B cell (primary cell): Measurements from ENCODE around the gene FAXDC2. TPM values are rescaled to one million over a fixed set of nuclear protein-coding genes. Genes with fewer than 3 reads are reported as not detected.

Experiments used
- ATAC-seq: fragments of 200-7000 bp; cut with Tn5 transposase; one replicate; pipeline ENCODE4 v1.10.0; 2021; ENCODE audit warnings: low read depth, mild to moderate bottlenecking, moderate number of reproducible peaks, moderate library complexity
- CTCF ChIA-PET: fragments of 350-600 bp; sonication (Branson Sonifier 250); formaldehyde crosslinking; loops from one replicate; lab custom pipeline; 2021; ENCODE audit warnings: antibody characterized with exemption, inconsistent platforms; lab: Charles Lee
- POLR2A ChIA-PET: fragments of 350-600 bp; sonication (Branson Sonifier 250); formaldehyde crosslinking; loops from one replicate; lab custom pipeline; 2021; ENCODE audit warnings: antibody characterized with exemption; lab: Charles Lee
- DNase-seq: peaks from one replicate; pipeline ENCODE4 v3.0.0; 2013
- H2AFZ ChIP-seq: 2 replicates; pipeline ENCODE4 v1.6.1; 2012; ENCODE audit warnings: mild to moderate bottlenecking, low read depth, low read length; ENCODE audit not compliant: insufficient read depth, poor library complexity, severe bottlenecking
- H3K27ac ChIP-seq, 2 donors: 1 replicate in 1 of 2; 2 replicates in 1 of 2; pipeline ENCODE4 v1.5.1; 2012 to 2013; ENCODE audit warnings: low read length in 2 of 2, mild to moderate bottlenecking in 2 of 2, moderate library complexity in 1 of 2
- H3K27me3 ChIP-seq, 4 experiments: fragments of 200-600 bp in 1 of 4; sonication (generic) in 1 of 4; replicated peaks in 1 of 4; 1 replicate in 2 of 4; 2 replicates in 2 of 4; pipeline versions ENCODE4 v1.6.1 to v1.7.0; 2013 to 2016; ENCODE audit warnings: low read length in 3 of 4, mild to moderate bottlenecking in 2 of 4, mixed read lengths in 1 of 4, moderate library complexity in 1 of 4; ENCODE audit not compliant: insufficient read depth in 4 of 4, control insufficient read depth in 3 of 4; ENCODE audit errors: control extremely low read depth in 1 of 4
- H3K36me3 ChIP-seq, 2 experiments: replicated peaks in 1 of 2; 1 replicate in 1 of 2; 2 replicates in 1 of 2; pipeline versions ENCODE4 v1.6.1 to v1.7.1; 2013; ENCODE audit warnings: low read length in 1 of 2; ENCODE audit not compliant: insufficient read depth in 2 of 2, control insufficient read depth in 1 of 2; ENCODE audit errors: control extremely low read depth in 1 of 2, extremely low read depth in 1 of 2
- H3K4me1 ChIP-seq, 2 donors: fragments of 200-600 bp in 1 of 2; sonication (generic) in 1 of 2; 1 replicate in 1 of 2; 2 replicates in 1 of 2; pipeline versions ENCODE4 v1.5.1 to v1.6.1; 2013 to 2017; ENCODE audit warnings: low read length in 2 of 2; ENCODE audit not compliant: control insufficient read depth in 2 of 2, insufficient read depth in 2 of 2
- H3K4me2 ChIP-seq: replicated peaks from 2 replicates; pipeline ENCODE3; 2012; ENCODE audit warnings: mild to moderate bottlenecking, low read depth, low read length; ENCODE audit not compliant: poor library complexity, severe bottlenecking
- H3K4me3 ChIP-seq, 5 experiments: fragments of 200-600 bp in 1 of 5; sonication (generic) in 1 of 5; 1 replicate in 3 of 5; 2 replicates in 2 of 5; pipeline versions ENCODE4 v1.5.1 to v1.7.0; 2011 to 2016; ENCODE audit warnings: low read length in 4 of 5, mild to moderate bottlenecking in 4 of 5, low read depth in 2 of 5, control low read depth in 1 of 5, moderate library complexity in 1 of 5; ENCODE audit not compliant: insufficient read depth in 1 of 5; ENCODE audit errors: control extremely low read depth in 1 of 5, extremely low read depth in 1 of 5
- H3K79me2 ChIP-seq: fragments of 200-600 bp; sonication (generic); one replicate; pipeline ENCODE4 v1.6.0; 2016; ENCODE audit warnings: low read length; ENCODE audit not compliant: control insufficient read depth, insufficient read depth
- H3K9ac ChIP-seq: fragments of 200-600 bp; sonication (generic); 2 replicates; pipeline ENCODE4 v1.6.1; 2017; ENCODE audit warnings: mild to moderate bottlenecking, low read length, moderate library complexity
- H3K9me3 ChIP-seq, 3 donors: one replicate each; pipeline versions ENCODE4 v1.6.1 to v1.7.1; 2013; ENCODE audit warnings: low read length in 2 of 3; ENCODE audit not compliant: control insufficient read depth in 2 of 3, insufficient read depth in 1 of 3; ENCODE audit errors: control extremely low read depth in 1 of 3
- H4K20me1 ChIP-seq: 2 replicates; pipeline ENCODE4 v1.6.0; 2012; ENCODE audit warnings: mild to moderate bottlenecking, low read length; ENCODE audit not compliant: insufficient read depth, control insufficient read depth, poor library complexity, severe bottlenecking
- H3K27ac Mint-ChIP-seq: one replicate; pipeline ENCODE4 v1.8.0; 2021; ENCODE audit warnings: mixed read lengths
- H3K27me3 Mint-ChIP-seq: one replicate; pipeline ENCODE4 v1.8.0; 2021; ENCODE audit warnings: mixed read lengths
- H3K4me1 Mint-ChIP-seq: one replicate; pipeline ENCODE4 v1.8.0; 2021; ENCODE audit warnings: mixed read lengths
- H3K4me3 Mint-ChIP-seq: one replicate; pipeline ENCODE4 v1.8.0; 2021; ENCODE audit warnings: mixed read lengths
- H3K9me3 Mint-ChIP-seq: one replicate; pipeline ENCODE4 v1.8.0; 2022; ENCODE audit warnings: mixed read lengths; ENCODE audit not compliant: insufficient read depth
- EZH2 ChIP-seq: IDR thresholded peaks from 2 replicates; pipeline ENCODE4 v1.6.1; 2012; ENCODE audit warnings: borderline replicate concordance, low read depth, mild to moderate bottlenecking, moderate library complexity, low read length; ENCODE audit not compliant: insufficient read depth, poor library complexity, severe bottlenecking
- WGBS: methylation state at CpG from one replicate; pipeline ENCODE4 v1.1.5; 2013; ENCODE audit warnings: missing lambda C conversion rate; ENCODE audit not compliant: insufficient coverage; 5-methylcytosine and 5-hydroxymethylcytosine counted together
- intact Hi-C: fragments of 100-400 bp; cut with micrococcal nuclease; formaldehyde crosslinking; loops from one replicate; pipeline ENCODE4 v1.10.0; 2022
- polyA plus RNA-seq: library from polyadenylated mRNA; depleted of rRNA; stranded (reverse); fragments of >200 nt; gene quantifications from 2 replicates; pipeline ENCODE4 v1.2.3, GENCODE V29; 2012
- total RNA-seq, 2 donors: library from RNA; stranded (reverse); fragments of 120-200 nt in 1 of 2; gene quantifications; 1 replicate in 1 of 2; 2 replicates in 1 of 2; pipeline versions ENCODE4 v1.2.3 to v1.2.4, GENCODE V29; 2013 to 2022
- TF ChIP-seq, protein P1 (sequence below): fragments of 200-600 bp; IDR thresholded peaks from one replicate; pipeline ENCODE4 v1.8.0; 2022; ENCODE audit warnings: antibody characterized with exemption, mild to moderate bottlenecking

Gene FAXDC2
- total and polyA plus RNA-seq, 2 donors (not counting 1 experiment from before 2014, with no cell fraction given), result 0.07 TPM; not detected in 1

DNA sequence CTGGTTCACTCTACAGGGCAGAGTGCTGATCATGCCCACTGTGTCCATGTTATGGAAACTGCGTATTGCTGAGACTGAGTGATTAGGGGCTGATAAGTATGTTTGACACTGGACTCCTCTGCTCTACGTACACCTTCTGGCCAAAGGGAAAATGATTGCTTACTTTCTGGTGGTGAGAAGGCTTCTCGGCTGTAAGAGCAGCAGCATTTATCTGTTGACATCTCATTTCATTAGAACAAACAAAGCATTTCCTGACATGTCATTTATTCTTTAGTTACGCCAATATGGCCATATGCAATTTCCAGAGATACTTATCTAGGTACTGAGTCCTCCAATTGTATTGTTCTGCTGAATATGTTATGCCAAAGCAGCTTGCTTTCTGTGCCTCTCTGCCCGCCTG lies 5.6 kb downstream of the FAXDC2 start:
- Mint-ChIP-seq H3K27ac (no peak overlapping the region), H3K4me3 (no peak overlapping the region), H3K4me1 (no peaks in the 10 kb centered on the region), H3K9me3 (no peaks in the 10 kb centered on the region), H3K27me3 (no peaks in the 10 kb centered on the region)
- no peaks in the 10 kb centered on the region for H3K36me3 ChIP-seq
- DNase-seq, result no peak
- no peaks in the 10 kb centered on the region for H3K9me3 ChIP-seq
- no peaks in the 10 kb centered on the region for H3K27me3 ChIP-seq
- no peak for ATAC-seq
- H3K27ac ChIP-seq, result no peak overlapping the region
- no peaks in the 10 kb centered on the region for H4K20me1 ChIP-seq
- no peak overlapping the region for H3K4me3 ChIP-seq
- 78% methylated on average over 3 of the region's 5 CpGs for WGBS
- H2AFZ ChIP-seq, result no peak overlapping the region
- no peak overlapping the region for H3K9ac ChIP-seq
- no peak overlapping the region for H3K4me2 ChIP-seq
- H3K79me2 ChIP-seq, result no peaks in the 10 kb centered on the region
- TF ChIP-seq, protein P1, sequence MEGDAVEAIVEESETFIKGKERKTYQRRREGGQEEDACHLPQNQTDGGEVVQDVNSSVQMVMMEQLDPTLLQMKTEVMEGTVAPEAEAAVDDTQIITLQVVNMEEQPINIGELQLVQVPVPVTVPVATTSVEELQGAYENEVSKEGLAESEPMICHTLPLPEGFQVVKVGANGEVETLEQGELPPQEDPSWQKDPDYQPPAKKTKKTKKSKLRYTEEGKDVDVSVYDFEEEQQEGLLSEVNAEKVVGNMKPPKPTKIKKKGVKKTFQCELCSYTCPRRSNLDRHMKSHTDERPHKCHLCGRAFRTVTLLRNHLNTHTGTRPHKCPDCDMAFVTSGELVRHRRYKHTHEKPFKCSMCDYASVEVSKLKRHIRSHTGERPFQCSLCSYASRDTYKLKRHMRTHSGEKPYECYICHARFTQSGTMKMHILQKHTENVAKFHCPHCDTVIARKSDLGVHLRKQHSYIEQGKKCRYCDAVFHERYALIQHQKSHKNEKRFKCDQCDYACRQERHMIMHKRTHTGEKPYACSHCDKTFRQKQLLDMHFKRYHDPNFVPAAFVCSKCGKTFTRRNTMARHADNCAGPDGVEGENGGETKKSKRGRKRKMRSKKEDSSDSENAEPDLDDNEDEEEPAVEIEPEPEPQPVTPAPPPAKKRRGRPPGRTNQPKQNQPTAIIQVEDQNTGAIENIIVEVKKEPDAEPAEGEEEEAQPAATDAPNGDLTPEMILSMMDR, result no peak
- no peak for TF ChIP-seq EZH2
- ChIA-PET POLR2A (no interaction called here), CTCF (interaction anchor here (1.1 kb wide), 1 partner anchor 195 kb away, joined by 4 read pairs; no protein-coding TSS in a partner anchor)
- no peaks in the 10 kb centered on the region for H3K4me1 ChIP-seq
- intact Hi-C loops, result no loop called here

DNA sequence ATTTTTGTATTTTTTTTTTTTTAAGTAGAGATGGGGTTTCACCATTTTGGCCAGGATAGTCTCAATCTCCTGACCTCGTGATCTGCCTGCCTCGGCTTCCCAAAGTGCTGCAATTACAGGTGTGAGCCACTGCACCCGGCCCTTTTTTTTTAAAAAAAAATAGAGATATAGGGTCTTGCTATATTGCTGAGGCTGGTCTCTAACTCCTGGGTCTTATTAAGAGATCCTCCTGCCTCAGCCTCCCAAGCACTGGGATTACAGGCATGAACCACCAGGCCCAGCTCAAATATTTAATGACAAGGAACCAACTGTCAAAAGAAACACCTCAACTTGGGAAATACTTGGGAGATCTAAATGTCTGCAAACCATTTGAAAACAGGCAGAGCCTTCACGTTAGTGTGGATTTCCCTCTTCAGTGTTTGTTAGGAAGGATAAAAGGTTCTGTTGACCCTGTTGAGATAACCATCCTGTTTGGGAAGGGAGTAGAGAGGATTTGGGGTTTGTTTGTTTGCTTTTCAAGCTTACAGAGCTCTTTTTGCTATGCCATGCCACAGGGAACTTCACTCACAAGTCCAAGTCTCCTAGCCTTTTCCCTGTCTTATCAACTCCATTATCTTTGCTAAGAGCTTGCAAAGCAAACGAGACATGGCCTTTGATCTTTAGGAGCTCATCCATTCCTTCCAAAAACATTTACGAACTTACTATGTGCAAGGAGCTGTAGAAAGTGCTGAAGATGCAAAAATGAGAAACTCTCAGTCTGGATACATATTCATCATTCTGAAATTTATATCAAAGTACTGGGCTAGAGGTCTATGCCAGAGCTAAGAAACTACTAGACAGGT lies 7.5 kb downstream of the FAXDC2 start:
- intact Hi-C loops, result no loop called here
- DNase-seq (no peak), ATAC-seq (no peak)
- H3K9me3 ChIP-seq, result no peaks in the 10 kb centered on the region
- Mint-ChIP-seq H3K4me1 (no peaks in the 10 kb centered on the region), H3K9me3 (no peaks in the 10 kb centered on the region), H3K27ac (no peak overlapping the region), H3K27me3 (no peaks in the 10 kb centered on the region), H3K4me3 (no peak overlapping the region)
- TF ChIP-seq, protein P1, result no peak
- TF ChIP-seq EZH2, result no peak
- WGBS, result 93% methylated on average over 3 of the region's 6 CpGs
- no peaks in the 10 kb centered on the region for H3K36me3 ChIP-seq
- H3K27ac ChIP-seq, result no peak overlapping the region
- H4K20me1 ChIP-seq, result no peaks in the 10 kb centered on the region
- POLR2A ChIA-PET, result interaction anchor here (0.6 kb wide), 1 partner anchor 10 kb away, joined by 7 read pairs; no protein-coding TSS in a partner anchor
- H3K27me3 ChIP-seq, result no peaks in the 10 kb centered on the region
- H3K79me2 ChIP-seq, result no peaks in the 10 kb centered on the region
- no peak overlapping the region for H3K4me2 ChIP-seq
- no peak overlapping the region for H3K4me3 ChIP-seq
- no peak overlapping the region for H3K9ac ChIP-seq
- CTCF ChIA-PET, result interaction anchor here (0.6 to 0.7 kb wide), 2 partner anchors 12 to 1029 kb away, joined by 4 read pairs; no protein-coding TSS in a partner anchor
- H2AFZ ChIP-seq, result no peak overlapping the region
- no peaks in the 10 kb centered on the region for H3K4me1 ChIP-seq
